Neuronal stem cell (in vitro differentiated cells): Measurements from ENCODE around the gene CTF1.
"Not testable (repeated sequence)": the region's sequence is repeated elsewhere in the genome, so short reads cannot be mapped to it uniquely, and the experiment has no call there.

Source experiments
- DNase-seq: peaks from one replicate; pipeline ENCODE4 v3.0.0-alpha.2; 2013; ENCODE audit warnings: low spot score
- H2AFZ ChIP-seq: one replicate; pipeline ENCODE4 v1.6.1; 2013; ENCODE audit warnings: mild to moderate bottlenecking, low read length, inconsistent platforms
- H2AK5ac ChIP-seq: 2 replicates; pipeline ENCODE4 v1.6.1; 2013; ENCODE audit warnings: low read depth, mild to moderate bottlenecking, inconsistent platforms, low read length, moderate library complexity, mixed read lengths
- H2BK120ac ChIP-seq: 2 replicates; pipeline ENCODE4 v1.6.1; 2013; ENCODE audit warnings: low read depth, mild to moderate bottlenecking, inconsistent platforms, low read length, moderate library complexity, mixed read lengths
- H2BK12ac ChIP-seq: one replicate; pipeline ENCODE4 v1.6.1; 2013; ENCODE audit warnings: low read length, inconsistent platforms
- H2BK15ac ChIP-seq: 2 replicates; pipeline ENCODE4 v1.6.1; 2013; ENCODE audit warnings: mild to moderate bottlenecking, low read length, inconsistent platforms, mixed read lengths
- H2BK5ac ChIP-seq: one replicate; pipeline ENCODE4 v1.6.1; 2013; ENCODE audit warnings: inconsistent platforms, mild to moderate bottlenecking, low read length, moderate library complexity
- H3K14ac ChIP-seq: one replicate; pipeline ENCODE4 v1.6.1; 2013; ENCODE audit warnings: low read length, inconsistent platforms
- H3K18ac ChIP-seq: 2 replicates; pipeline ENCODE4 v1.6.1; 2013; ENCODE audit warnings: low read length, inconsistent platforms
- H3K23ac ChIP-seq: 2 replicates; pipeline ENCODE4 v1.6.1; 2013; ENCODE audit warnings: low read depth, mild to moderate bottlenecking, mixed read lengths, low read length, inconsistent platforms; ENCODE audit not compliant: poor library complexity
- H3K27ac ChIP-seq: replicated peaks from 3 replicates; pipeline ENCODE4 v1.5.1; 2013; ENCODE audit warnings: low read length, inconsistent platforms
- H3K27me3 ChIP-seq, 3 experiments: 2 replicates each; pipeline ENCODE4 v1.6.1; 2013; ENCODE audit warnings: low read length in 3 of 3, mild to moderate bottlenecking in 2 of 3, inconsistent platforms in 1 of 3, low read depth in 1 of 3, mixed read lengths in 1 of 3, moderate library complexity in 1 of 3; ENCODE audit not compliant: control insufficient read depth in 3 of 3, insufficient read depth in 3 of 3
- H3K36me3 ChIP-seq, 2 donors: replicated peaks in 1 of 2; 2 replicates each; pipeline ENCODE4 v1.6.1; 2013; ENCODE audit warnings: low read length in 2 of 2; ENCODE audit not compliant: control insufficient read depth in 2 of 2, insufficient read depth in 2 of 2
- H3K4ac ChIP-seq: 2 replicates; pipeline ENCODE4 v1.6.1; 2013; ENCODE audit warnings: inconsistent platforms, mild to moderate bottlenecking, low read length, moderate library complexity
- H3K4me1 ChIP-seq, 2 donors: 1 replicate in 1 of 2; 2 replicates in 1 of 2; pipeline ENCODE4 v1.6.1; 2013; ENCODE audit warnings: low read length in 2 of 2, low read depth in 1 of 2; ENCODE audit not compliant: control insufficient read depth in 2 of 2, insufficient read depth in 1 of 2
- H3K4me2 ChIP-seq: one replicate; pipeline ENCODE4 v1.6.1; 2013; ENCODE audit warnings: mild to moderate bottlenecking, low read length, inconsistent platforms; ENCODE audit not compliant: insufficient read depth, poor library complexity, severe bottlenecking
- H3K4me3 ChIP-seq, 2 donors: 2 replicates each; pipeline ENCODE4 v1.5.1; 2013; ENCODE audit warnings: low read length in 2 of 2, mild to moderate bottlenecking in 2 of 2, inconsistent platforms in 1 of 2, moderate library complexity in 1 of 2
- H3K79me1 ChIP-seq: one replicate; pipeline ENCODE4 v1.6.1; 2013; ENCODE audit warnings: low read depth, mild to moderate bottlenecking, inconsistent platforms, low read length, moderate library complexity
- H3K9ac ChIP-seq: one replicate; pipeline ENCODE4 v1.6.1; 2013; ENCODE audit warnings: mild to moderate bottlenecking, low read depth, low read length, inconsistent platforms; ENCODE audit not compliant: poor library complexity
- H3K9me3 ChIP-seq, 2 donors: replicated peaks in 1 of 2; 2 replicates each; pipeline versions ENCODE3 to v1.6.1; 2013; ENCODE audit warnings: low read length in 2 of 2, mild to moderate bottlenecking in 2 of 2, inconsistent platforms in 1 of 2, low read depth in 1 of 2, mixed read lengths in 1 of 2, moderate library complexity in 1 of 2; ENCODE audit not compliant: control insufficient read depth in 2 of 2, insufficient read depth in 1 of 2
- H4K8ac ChIP-seq: one replicate; pipeline ENCODE4 v1.6.1; 2013; ENCODE audit warnings: low read depth, mild to moderate bottlenecking, inconsistent platforms, low read length, moderate library complexity
- H4K91ac ChIP-seq: one replicate; pipeline ENCODE4 v1.6.1; 2013; ENCODE audit warnings: low read length, low read depth, mild to moderate bottlenecking, inconsistent platforms; ENCODE audit not compliant: poor library complexity
- whole genome bisulfite sequencing, 2 donors: extraction: QIAGEN DNeasy Blood & Tissue Kit; methylation state at CpG; one replicate each; pipeline ENCODE4 v1.1.7; 2013; ENCODE audit warnings: missing lambda C conversion rate in 2 of 2, mixed read lengths in 1 of 2; ENCODE audit not compliant: insufficient read length in 2 of 2, insufficient replicate concordance in 1 of 2; ENCODE audit errors: extremely low coverage in 2 of 2; 5-methylcytosine and 5-hydroxymethylcytosine counted together

CTF1 gene

DNA sequence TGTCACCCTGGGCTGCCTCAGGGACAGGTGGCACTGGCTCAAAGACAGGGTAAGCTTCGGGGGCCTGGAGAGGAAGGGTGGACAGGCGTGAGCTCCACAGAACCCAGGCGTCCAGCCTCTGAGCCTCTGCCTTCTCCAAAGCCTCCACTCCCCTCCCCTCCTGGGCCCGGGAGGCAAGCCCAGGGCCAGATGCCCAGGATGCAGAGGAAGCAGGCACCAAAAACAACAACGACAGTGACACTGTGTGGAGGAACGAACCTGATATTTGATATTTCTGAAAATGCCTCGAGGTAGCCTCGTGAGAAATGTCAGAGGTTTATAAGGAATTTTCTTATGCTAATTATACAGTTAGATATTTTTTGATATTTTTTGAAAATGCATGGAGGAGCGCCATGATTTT, 8.5 kb upstream of the CTF1 start:
- H3K14ac ChIP-seq, result no peak overlapping the region
- H3K18ac ChIP-seq, result no peak overlapping the region
- no peak overlapping the region for H2BK12ac ChIP-seq
- no peak overlapping the region for H2AK5ac ChIP-seq
- no peaks in the 10 kb centered on the region for H3K27me3 ChIP-seq
- H3K36me3 ChIP-seq, result peaks cover 24 to 80% of the 10 kb centered on the region in 2 donors
- peaks cover 2% of the 10 kb centered on the region in 2 donors for H3K4me1 ChIP-seq
- H3K9ac ChIP-seq, result no peak overlapping the region
- H3K27ac ChIP-seq, result no peak overlapping the region
- H3K9me3 ChIP-seq, result no peaks in the 10 kb centered on the region
- no peak overlapping the region for H2BK15ac ChIP-seq
- no peak overlapping the region for H2BK5ac ChIP-seq
- WGBS, 2 donors, result no CpG with 5 or more reads among the region's 9 CpGs
- H3K4me2 ChIP-seq, result no peak overlapping the region
- H4K8ac ChIP-seq, result no peak overlapping the region
- no peak overlapping the region for H3K4me3 ChIP-seq
- H4K91ac ChIP-seq, result no peak overlapping the region
- H2BK120ac ChIP-seq, result no peak overlapping the region
- no peak overlapping the region for H3K23ac ChIP-seq
- H3K4ac ChIP-seq, result no peak overlapping the region
- peaks cover 2% of the 10 kb centered on the region for H3K79me1 ChIP-seq
- DNase-seq, result no peak
- H2AFZ ChIP-seq, result no peak overlapping the region

DNA sequence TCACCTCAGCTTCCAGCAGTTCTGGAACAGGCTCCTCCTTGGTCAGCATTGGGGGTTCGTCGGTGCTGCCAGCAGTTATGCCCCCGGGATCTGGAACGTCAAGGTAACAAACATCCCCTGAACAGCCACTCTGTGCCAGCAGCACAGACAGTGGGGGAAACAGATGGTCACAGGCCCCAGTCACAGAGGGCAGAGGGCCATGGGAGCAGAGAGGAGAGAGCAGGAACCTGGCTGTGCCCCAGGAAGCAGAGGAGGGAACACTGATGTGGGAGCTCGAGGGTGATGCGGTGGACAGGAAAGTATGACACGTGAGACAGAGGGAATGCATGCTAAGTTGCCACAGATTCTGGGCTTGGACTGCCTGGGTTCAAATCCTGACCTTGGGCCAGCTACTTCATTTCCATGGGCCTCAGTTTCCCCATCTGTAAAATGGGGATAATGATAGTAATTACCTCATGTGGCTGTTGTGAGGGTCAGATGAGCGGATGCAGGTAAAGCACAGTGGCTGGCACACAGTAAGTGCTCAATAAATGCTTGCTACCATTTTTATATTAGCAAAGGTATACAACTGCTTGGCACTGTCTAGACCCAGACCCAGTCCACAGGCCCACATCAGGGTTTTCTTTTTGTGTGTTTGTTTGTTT, 7.4 kb upstream of the CTF1 start:
- Histone ChIP-seq H2AFZ (no peak overlapping the region), H3K9ac (no peak overlapping the region), H3K4me1 (peaks cover 5% of the 10 kb centered on the region in 2 donors), H2BK12ac (no peak overlapping the region), H2BK15ac (no peak overlapping the region), H3K79me1 (peaks cover 8% of the 10 kb centered on the region), H3K18ac (no peak overlapping the region), H3K4ac (no peak overlapping the region), H2AK5ac (no peak overlapping the region), H3K4me2 (no peak overlapping the region), H3K27me3 (no peaks in the 10 kb centered on the region), H4K8ac (no peak overlapping the region), H3K27ac (no peak overlapping the region), H3K36me3 (peaks cover 24 to 77% of the 10 kb centered on the region in 2 donors), H2BK120ac (no peak overlapping the region), H4K91ac (no peak overlapping the region), H2BK5ac (no peak overlapping the region), H3K4me3 (no peak overlapping the region), H3K23ac (no peak overlapping the region), H3K9me3 (no peaks in the 10 kb centered on the region), H3K14ac (no peak overlapping the region)
- no peak for DNase-seq
- no CpG with 5 or more reads among the region's 8 CpGs for WGBS, 2 donors

DNA sequence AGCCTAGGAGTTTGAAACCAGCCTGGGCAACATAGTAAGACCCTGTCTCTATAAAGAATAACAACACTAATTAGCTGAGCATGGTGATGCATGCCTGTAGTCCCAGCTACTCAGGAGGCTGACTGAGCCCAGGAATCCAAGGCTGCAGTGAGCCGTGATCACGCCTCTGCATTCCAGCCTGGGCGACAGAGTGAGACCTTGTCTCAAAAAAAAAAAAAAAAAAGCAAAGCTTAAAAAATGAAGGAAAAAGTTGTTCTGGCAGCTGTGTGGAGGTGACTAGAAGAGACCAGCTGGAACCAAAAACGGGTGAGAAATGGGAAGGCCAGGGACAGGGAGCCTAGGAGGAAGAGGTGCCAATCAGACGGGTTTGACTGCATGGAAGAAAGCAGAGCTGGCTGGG, 6.7 kb upstream of the CTF1 start:
- Histone ChIP-seq H3K14ac (no peak overlapping the region), H3K79me1 (peaks cover 8% of the 10 kb centered on the region), H3K27me3 (no peaks in the 10 kb centered on the region), H2AK5ac (no peak overlapping the region), H3K4me3 (no peak overlapping the region), H3K4me1 (peaks cover 10 to 11% of the 10 kb centered on the region in 2 donors), H3K4ac (no peak overlapping the region), H3K36me3 (peaks cover 21 to 69% of the 10 kb centered on the region in 2 donors), H3K23ac (no peak overlapping the region), H4K91ac (no peak overlapping the region), H3K27ac (no peak overlapping the region), H3K4me2 (no peak overlapping the region), H2BK5ac (no peak overlapping the region), H2BK15ac (no peak overlapping the region), H3K9me3 (no peaks in the 10 kb centered on the region), H3K9ac (no peak overlapping the region), H2AFZ (no peak overlapping the region), H4K8ac (no peak overlapping the region), H2BK120ac (no peak overlapping the region), H3K18ac (no peak overlapping the region), H2BK12ac (no peak overlapping the region)
- WGBS, 2 donors, result no CpG with 5 or more reads among the region's 5 CpGs
- no peak for DNase-seq

DNA sequence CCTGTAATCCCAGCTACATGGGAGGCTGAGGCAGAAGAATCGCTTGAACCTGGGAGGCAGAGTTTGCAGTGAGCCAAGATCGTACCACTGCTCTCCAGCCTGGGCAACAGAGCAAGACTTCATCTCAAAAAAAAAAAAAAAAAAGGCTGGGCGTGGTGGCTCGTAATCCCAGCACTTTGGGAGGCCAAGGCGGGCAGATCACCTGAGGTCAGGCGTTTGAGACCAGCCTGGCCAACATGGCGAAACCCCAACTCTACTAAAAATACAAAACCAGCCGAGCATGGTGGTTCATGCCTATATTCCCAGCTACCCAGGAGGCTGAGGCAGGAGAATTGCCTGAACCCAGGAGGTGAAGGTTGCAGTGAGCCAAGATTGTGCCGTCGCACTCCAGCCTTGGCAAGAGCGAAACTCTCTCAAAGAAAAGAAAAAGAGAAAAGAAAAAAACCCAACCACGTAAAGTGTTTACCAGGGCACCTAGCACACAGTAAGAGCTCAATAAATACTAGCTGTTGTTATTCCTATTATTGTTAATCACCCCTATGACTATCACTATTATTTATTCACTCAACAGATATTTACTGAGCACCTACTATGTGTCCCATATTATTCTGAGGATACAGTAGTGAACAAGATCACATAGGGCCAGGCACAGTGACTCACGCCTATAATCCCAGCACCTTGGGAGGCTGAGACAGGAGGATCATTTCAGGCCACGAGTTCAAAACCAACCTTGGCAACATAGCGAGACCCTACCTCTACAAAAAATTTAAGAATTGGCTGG, 5.2 kb upstream of the CTF1 start:
- H3K4me3 ChIP-seq, H4K8ac ChIP-seq, H2AFZ ChIP-seq: not testable (repeated sequence)

More for the DNA sequence above, 5.2 kb upstream of the CTF1 start:
- H3K9ac ChIP-seq, H3K4me2 ChIP-seq, H3K18ac ChIP-seq, H3K79me1 ChIP-seq, H2BK12ac ChIP-seq, H3K4ac ChIP-seq, H2BK15ac ChIP-seq, H3K9me3 ChIP-seq, H3K23ac ChIP-seq, H3K14ac ChIP-seq, H2BK5ac ChIP-seq, H2BK120ac ChIP-seq, H3K27me3 ChIP-seq, H4K91ac ChIP-seq, H2AK5ac ChIP-seq, DNase-seq, H3K27ac ChIP-seq: not testable (repeated sequence)
- H3K36me3 ChIP-seq, result peaks cover 11 to 55% of the 10 kb centered on the region in 2 donors
- peaks cover 16 to 18% of the 10 kb centered on the region in 2 donors for H3K4me1 ChIP-seq
- no CpG with 5 or more reads among the region's 15 CpGs for WGBS, 2 donors
